ENCODE data around the gene FRRS1L.

FRRS1L gene

DNA sequence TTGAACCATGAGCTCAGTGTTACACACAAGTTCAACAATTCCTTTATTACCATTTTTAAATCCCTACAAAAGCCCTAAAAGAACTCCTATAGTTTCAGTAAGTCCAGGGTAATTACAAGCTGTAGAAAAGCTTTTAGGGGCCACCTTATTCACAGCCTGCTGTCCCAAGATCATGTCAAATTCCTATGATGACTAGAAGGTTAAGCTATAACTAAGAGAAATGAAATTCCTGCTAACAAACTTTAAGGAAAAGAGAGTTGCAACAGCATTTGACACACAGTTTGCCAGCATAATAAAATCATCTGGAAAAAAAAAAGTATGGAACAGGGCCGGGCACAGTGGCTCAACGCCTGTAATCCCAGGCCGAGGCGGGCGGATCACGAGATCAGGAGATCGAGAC is 78.8 kb downstream of the FRRS1L start:
- no peak overlapping the region for H3K4me3 ChIP-seq (ENCODE audit: low read depth, low read length)
- DNase-seq (ENCODE audit: low read depth), result no peak
- TF ChIP-seq, protein P1, sequence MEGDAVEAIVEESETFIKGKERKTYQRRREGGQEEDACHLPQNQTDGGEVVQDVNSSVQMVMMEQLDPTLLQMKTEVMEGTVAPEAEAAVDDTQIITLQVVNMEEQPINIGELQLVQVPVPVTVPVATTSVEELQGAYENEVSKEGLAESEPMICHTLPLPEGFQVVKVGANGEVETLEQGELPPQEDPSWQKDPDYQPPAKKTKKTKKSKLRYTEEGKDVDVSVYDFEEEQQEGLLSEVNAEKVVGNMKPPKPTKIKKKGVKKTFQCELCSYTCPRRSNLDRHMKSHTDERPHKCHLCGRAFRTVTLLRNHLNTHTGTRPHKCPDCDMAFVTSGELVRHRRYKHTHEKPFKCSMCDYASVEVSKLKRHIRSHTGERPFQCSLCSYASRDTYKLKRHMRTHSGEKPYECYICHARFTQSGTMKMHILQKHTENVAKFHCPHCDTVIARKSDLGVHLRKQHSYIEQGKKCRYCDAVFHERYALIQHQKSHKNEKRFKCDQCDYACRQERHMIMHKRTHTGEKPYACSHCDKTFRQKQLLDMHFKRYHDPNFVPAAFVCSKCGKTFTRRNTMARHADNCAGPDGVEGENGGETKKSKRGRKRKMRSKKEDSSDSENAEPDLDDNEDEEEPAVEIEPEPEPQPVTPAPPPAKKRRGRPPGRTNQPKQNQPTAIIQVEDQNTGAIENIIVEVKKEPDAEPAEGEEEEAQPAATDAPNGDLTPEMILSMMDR (conservative IDR thresholded peaks at IDR 0.05; ENCODE audit: low read depth, low read length), result no peak

DNA sequence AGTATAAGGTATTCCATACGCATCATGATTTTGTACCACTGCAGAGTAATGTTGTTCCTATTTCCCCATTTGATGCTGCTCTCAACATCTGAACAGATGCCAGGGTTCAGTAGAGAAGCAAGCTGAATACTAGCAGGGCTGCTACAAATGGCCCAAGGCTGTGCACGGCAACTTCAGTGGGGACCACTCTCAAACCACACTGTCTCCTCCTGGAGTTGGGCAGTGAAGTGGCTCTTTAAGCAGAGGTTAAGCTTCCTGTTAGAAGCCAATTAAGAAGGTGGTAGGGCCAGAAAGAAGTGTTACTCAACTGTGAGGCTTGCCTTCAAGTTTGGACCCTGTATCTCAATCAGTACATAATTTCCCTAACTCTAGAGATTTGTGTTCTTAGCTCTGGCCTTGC is 79.3 kb downstream of the FRRS1L start:
- TF ChIP-seq, protein P1 (conservative IDR thresholded peaks at IDR 0.05; ENCODE audit: low read depth, low read length), result no peak
- no peak overlapping the region for H3K4me3 ChIP-seq (ENCODE audit: low read depth, low read length)
- DNase-seq (ENCODE audit: low read depth), result no peak

DNA sequence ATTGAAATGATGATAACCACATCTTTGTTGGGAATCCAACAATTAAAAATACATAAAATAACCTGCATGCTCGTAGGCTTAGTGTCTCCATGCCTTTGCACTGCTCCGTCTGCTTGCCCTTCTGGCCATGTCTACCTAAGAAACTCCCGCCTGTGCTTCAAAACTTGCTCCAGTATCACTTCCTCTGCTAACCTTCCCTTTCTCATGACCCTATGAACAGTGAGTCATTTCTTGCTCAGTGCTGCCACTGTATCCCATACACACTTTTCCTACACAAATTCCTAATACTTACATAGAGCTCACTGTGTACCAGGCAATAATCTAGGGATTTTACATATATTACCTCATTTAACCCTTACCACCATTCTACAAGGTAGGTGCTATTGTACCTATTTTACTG is 80.8 kb downstream of the FRRS1L start:
- H3K4me3 ChIP-seq (ENCODE audit: low read depth, low read length), result no peak overlapping the region
- TF ChIP-seq, protein P1 (conservative IDR thresholded peaks at IDR 0.05; ENCODE audit: low read depth, low read length), result peak; percentile 25
- peak; percentile 64 for DNase-seq (ENCODE audit: low read depth)

DNA sequence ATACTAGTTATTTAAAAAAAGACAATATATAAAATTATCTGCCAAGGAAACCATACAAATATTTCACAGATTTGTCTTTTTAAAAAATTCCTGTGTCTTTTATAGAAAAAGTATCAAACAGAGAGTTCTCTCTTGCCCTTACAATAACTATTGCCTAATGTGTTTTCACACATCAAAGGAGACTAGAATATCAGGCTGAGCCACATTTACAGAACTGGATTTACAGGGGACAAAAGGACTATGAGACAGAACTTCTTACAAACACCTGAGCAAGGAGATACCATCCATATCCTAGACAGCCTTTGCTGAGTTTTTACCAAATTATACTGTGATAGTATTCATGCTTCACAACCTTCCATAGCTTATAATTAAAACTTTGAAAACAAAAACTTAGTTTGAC is 81.5 kb downstream of the FRRS1L start:
- TF ChIP-seq, protein P1 (conservative IDR thresholded peaks at IDR 0.05; ENCODE audit: low read depth, low read length), result no peak
- H3K4me3 ChIP-seq (ENCODE audit: low read depth, low read length), result no peak overlapping the region
- no peak for DNase-seq (ENCODE audit: low read depth)

DNA sequence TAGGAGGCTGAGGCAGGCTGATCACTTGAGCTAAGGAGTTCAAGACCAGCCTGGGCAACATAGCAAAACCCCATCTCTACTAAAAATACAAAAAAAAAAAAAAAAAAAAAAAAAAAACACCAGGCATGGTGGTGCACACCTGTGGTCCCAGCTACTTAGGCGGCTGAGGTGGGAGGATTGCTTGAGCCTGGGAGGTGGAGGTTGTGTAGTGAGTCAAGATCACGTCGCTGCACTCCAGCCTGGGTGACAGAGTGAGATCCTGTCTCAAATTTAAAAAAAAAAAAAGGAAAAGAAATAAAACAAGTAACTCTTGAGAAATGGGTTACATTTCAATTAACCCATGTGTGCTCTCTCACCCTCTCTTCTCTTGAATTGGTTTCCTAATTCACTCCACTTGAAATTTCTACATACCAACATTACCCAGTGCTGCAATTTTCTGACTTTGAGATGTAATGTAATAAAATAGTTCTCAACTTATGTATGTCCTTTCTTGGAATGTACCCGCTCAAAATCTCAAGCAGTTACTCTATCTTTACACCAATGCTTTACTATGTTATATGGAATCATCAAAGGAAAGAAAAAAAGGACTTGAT is 83.1 kb downstream of the FRRS1L start:
- TF ChIP-seq, protein P1 (conservative IDR thresholded peaks at IDR 0.05; ENCODE audit: low read depth, low read length), result no peak
- no peak for DNase-seq (ENCODE audit: low read depth)
- no peak overlapping the region for H3K4me3 ChIP-seq (ENCODE audit: low read depth, low read length)

DNA sequence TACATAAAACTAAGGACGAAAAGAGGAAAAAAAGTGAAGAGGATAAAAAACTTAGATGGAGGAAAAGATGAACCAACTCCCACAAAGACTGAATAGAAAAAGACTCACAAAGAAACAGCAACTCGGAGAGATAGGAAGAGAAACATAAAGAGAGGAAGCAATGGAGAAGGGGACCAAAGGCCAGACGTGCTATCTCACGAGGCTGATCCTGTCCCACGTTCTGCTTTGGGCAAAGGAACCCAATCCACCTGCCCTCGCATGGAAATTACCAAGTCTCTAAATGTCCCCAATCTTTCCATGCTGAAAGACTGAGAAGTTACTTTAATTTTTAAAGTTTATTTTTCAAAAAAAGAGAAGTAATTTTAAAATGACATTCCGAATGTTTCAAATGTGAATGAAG is 83.9 kb downstream of the FRRS1L start:
- DNase-seq (ENCODE audit: low read depth), result no peak
- TF ChIP-seq, protein P1 (conservative IDR thresholded peaks at IDR 0.05; ENCODE audit: low read depth, low read length), result no peak
- no peak overlapping the region for H3K4me3 ChIP-seq (ENCODE audit: low read depth, low read length)

DNA sequence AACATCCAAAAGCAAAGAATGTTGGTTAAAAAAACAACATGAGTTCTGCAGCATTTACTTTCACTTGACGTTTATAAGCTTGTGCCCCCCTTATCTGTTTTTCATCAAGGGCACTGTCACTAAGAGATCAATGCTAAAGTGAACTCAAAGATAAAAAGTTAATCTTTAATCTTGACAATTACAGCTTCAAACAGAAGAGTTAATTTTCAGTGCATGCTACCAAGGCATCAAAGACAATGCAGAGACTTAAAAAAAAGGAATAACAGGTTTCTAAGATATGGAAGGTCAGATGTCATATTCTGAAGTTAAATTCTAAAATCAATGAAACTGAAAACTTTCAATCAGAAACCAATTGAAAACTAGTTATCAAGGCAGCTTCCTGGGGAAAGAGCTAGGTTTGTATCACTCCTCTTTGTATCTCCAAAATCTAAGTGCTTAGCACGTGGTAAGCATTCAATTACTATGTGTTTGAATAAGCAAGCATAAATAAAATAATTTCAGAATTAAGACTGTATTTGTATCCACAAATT is 84.9 kb downstream of the FRRS1L start:
- DNase-seq (ENCODE audit: low read depth), result no peak
- TF ChIP-seq, protein P1 (conservative IDR thresholded peaks at IDR 0.05; ENCODE audit: low read depth, low read length), result no peak
- no peak overlapping the region for H3K4me3 ChIP-seq (ENCODE audit: low read depth, low read length)

Measured in choroid plexus epithelial cell (primary cell).